ENCODE measurements around the gene RIMBP2.

Gene RIMBP2

DNA sequence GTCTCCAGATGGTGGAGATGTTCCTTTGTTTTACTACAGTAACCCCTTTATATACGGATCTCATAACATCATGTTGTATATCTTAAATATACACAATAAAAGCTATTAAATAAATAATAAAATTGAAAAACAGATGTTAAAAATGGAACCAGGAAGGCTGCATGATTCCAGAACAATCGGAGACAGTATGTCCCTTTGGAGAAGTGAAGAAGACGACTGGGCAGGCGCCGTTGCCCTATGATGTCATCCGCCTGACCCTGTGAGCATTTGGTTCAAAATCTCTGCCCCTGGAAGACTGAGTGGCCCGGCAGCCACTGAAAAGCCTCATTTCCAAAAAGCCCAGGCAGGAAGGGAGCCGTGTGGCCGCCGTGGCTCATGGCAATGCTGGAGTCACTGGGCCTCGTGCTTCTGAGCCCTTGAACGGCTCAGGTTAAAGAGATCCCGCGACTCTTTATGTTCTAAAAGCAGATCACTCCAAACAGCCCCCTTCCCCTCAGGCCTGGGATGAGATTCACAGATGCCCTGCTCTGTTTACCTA is 30.8 kb downstream of the RIMBP2 start:
- no peak overlapping the region for H3K9ac ChIP-seq (ENCODE audit: low read depth in 1 of 2, low read length in 2 of 2)
- H3K9me3 ChIP-seq (ENCODE audit: control insufficient read depth in 2 of 2, low read length in 2 of 2) = no peaks in the 10 kb centered on the region
- H3K4me3 ChIP-seq (ENCODE audit: low read length in 2 of 2) = no peak overlapping the region
- H3K27ac ChIP-seq (ENCODE audit: low read depth in 2 of 2, low read length in 2 of 2) = no peak overlapping the region
- no peaks in the 10 kb centered on the region for H3K27me3 ChIP-seq (ENCODE audit: control insufficient read depth in 2 of 2, insufficient read depth in 2 of 2, low read length in 2 of 2)
- H3K4me1 ChIP-seq (ENCODE audit: control insufficient read depth in 2 of 2, insufficient read depth in 2 of 2, low read length in 2 of 2) = no peaks in the 10 kb centered on the region
- no peaks in the 10 kb centered on the region for H3K36me3 ChIP-seq (ENCODE audit: control insufficient read depth in 2 of 2, insufficient read depth in 2 of 2, low read length in 2 of 2)

DNA sequence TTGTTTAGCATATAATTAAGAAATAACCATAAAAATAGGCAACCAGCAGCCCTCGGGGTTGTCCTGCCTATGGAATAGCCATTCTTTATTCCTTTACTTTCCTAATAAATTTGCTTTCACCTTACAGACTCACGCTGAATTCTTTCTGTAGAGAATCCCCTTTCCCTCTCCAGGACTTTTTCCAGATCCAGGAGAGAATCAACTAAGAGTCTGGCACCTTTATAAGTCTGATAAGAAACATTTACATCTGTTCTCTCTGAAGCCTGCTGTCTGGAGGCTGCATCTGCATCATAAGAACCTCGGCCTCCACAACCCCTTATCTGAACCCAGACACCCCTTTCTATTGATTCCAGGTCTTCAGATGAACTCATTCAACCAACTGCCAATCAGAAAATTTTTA is 32.3 kb downstream of the RIMBP2 start:
- Histone ChIP-seq H3K27me3 (ENCODE audit: control insufficient read depth in 2 of 2, insufficient read depth in 2 of 2, low read length in 2 of 2) (no peaks in the 10 kb centered on the region), H3K9ac (ENCODE audit: low read depth in 1 of 2, low read length in 2 of 2) (no peak overlapping the region), H3K4me1 (ENCODE audit: control insufficient read depth in 2 of 2, insufficient read depth in 2 of 2, low read length in 2 of 2) (no peaks in the 10 kb centered on the region), H3K36me3 (ENCODE audit: control insufficient read depth in 2 of 2, insufficient read depth in 2 of 2, low read length in 2 of 2) (no peaks in the 10 kb centered on the region), H3K27ac (ENCODE audit: low read depth in 2 of 2, low read length in 2 of 2) (no peak overlapping the region), H3K4me3 (ENCODE audit: low read length in 2 of 2) (no peak overlapping the region), H3K9me3 (ENCODE audit: control insufficient read depth in 2 of 2, low read length in 2 of 2) (no peaks in the 10 kb centered on the region)

DNA sequence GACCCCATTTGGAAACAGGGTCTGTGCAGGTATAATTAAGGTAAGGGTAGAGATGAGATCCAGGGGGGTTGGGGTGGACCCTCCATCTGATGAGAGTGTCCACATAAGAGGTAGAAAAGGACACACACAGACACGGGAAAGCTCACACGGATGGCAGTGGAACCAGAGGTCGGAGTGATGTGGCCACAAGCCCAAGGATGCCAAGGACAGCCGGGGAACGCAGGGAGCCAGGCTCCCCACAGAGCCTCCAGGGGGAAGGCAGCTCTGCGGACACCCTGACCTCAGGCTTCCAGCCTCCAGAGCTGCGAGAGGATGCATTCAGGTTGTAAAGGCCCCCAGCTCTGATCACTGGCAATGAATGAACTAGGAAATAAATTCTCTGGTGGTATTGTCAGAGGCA is 33.0 kb downstream of the RIMBP2 start:
- H3K27me3 ChIP-seq (ENCODE audit: control insufficient read depth in 2 of 2, insufficient read depth in 2 of 2, low read length in 2 of 2) = no peaks in the 10 kb centered on the region
- H3K4me1 ChIP-seq (ENCODE audit: control insufficient read depth in 2 of 2, insufficient read depth in 2 of 2, low read length in 2 of 2) = no peaks in the 10 kb centered on the region
- no peak overlapping the region for H3K27ac ChIP-seq (ENCODE audit: low read depth in 2 of 2, low read length in 2 of 2)
- H3K9me3 ChIP-seq (ENCODE audit: control insufficient read depth in 2 of 2, low read length in 2 of 2) = no peaks in the 10 kb centered on the region
- no peaks in the 10 kb centered on the region for H3K36me3 ChIP-seq (ENCODE audit: control insufficient read depth in 2 of 2, insufficient read depth in 2 of 2, low read length in 2 of 2)
- no peak overlapping the region for H3K9ac ChIP-seq (ENCODE audit: low read depth in 1 of 2, low read length in 2 of 2)
- no peak overlapping the region for H3K4me3 ChIP-seq (ENCODE audit: low read length in 2 of 2)

GRCh38 chr12:130680451-130680990 is 35.6 kb downstream of the RIMBP2 start:
- Histone ChIP-seq H3K9ac (ENCODE audit: low read depth in 1 of 2, low read length in 2 of 2) (no peak overlapping the region), H3K36me3 (ENCODE audit: control insufficient read depth in 2 of 2, insufficient read depth in 2 of 2, low read length in 2 of 2) (no peaks in the 10 kb centered on the region), H3K4me3 (ENCODE audit: low read length in 2 of 2) (no peak overlapping the region), H3K9me3 (ENCODE audit: control insufficient read depth in 2 of 2, low read length in 2 of 2) (no peaks in the 10 kb centered on the region), H3K27ac (ENCODE audit: low read depth in 2 of 2, low read length in 2 of 2) (no peak overlapping the region), H3K4me1 (ENCODE audit: control insufficient read depth in 2 of 2, insufficient read depth in 2 of 2, low read length in 2 of 2) (no peaks in the 10 kb centered on the region), H3K27me3 (ENCODE audit: control insufficient read depth in 2 of 2, insufficient read depth in 2 of 2, low read length in 2 of 2) (no peaks in the 10 kb centered on the region)

DNA sequence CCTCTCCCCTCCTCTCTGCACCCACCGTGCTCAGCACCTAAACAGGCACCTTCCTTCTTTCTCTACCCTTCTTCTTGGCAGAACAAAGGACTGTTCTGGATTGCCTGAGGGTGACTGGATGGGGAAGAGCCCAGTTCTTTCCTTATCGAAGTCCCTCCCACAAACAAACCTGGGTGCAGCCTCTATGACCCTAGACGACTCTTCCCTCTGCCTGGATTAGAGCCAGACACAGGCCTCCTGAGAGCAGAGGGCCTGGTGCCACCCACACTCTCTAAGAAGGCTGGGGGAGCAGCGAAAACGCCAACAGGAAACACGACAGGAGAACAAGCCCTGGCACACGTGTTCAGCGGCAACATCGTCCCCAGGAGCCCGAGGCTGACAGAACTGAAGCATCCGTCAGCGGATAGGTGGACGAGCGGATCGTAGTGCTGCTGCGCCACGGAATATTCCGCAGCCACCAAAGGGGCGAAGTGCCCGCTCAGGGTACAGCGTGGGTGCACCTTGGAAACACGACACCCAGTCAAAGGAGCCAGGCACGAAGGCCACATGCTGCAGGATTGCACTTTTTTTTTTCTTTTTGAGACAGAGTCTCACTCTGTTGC is 38.0 kb downstream of the RIMBP2 start:
- Histone ChIP-seq H3K9me3 (ENCODE audit: control insufficient read depth in 2 of 2, low read length in 2 of 2) (no peaks in the 10 kb centered on the region), H3K27ac (ENCODE audit: low read depth in 2 of 2, low read length in 2 of 2) (no peak overlapping the region), H3K27me3 (ENCODE audit: control insufficient read depth in 2 of 2, insufficient read depth in 2 of 2, low read length in 2 of 2) (no peaks in the 10 kb centered on the region), H3K4me3 (ENCODE audit: low read length in 2 of 2) (no peak overlapping the region), H3K9ac (ENCODE audit: low read depth in 1 of 2, low read length in 2 of 2) (no peak overlapping the region), H3K4me1 (ENCODE audit: control insufficient read depth in 2 of 2, insufficient read depth in 2 of 2, low read length in 2 of 2) (no peaks in the 10 kb centered on the region), H3K36me3 (ENCODE audit: control insufficient read depth in 2 of 2, insufficient read depth in 2 of 2, low read length in 2 of 2) (no peaks in the 10 kb centered on the region)

DNA sequence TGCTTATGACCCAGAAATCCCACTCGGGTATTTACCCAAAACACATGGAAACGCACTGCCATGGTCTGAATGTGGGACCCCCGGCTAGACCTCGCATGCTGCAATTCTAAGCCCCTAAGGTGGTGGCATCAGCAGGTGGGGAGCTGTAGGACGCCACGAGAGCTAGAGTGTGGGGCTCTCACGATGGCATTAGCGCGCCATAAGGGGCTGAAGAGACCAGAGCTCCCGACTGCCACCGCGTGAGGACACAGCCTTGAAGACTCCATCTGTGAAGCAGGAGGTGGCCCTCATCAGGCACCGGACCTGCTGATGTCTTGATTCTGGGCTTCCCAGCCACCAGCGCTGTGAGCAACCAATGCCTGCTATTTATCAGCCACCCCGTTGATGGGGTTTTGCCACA is 40.3 kb downstream of the RIMBP2 start:
- Histone ChIP-seq H3K27ac (ENCODE audit: low read depth in 2 of 2, low read length in 2 of 2) (no peak overlapping the region), H3K9me3 (ENCODE audit: control insufficient read depth in 2 of 2, low read length in 2 of 2) (no peaks in the 10 kb centered on the region), H3K27me3 (ENCODE audit: control insufficient read depth in 2 of 2, insufficient read depth in 2 of 2, low read length in 2 of 2) (no peaks in the 10 kb centered on the region), H3K9ac (ENCODE audit: low read depth in 1 of 2, low read length in 2 of 2) (no peak overlapping the region), H3K4me1 (ENCODE audit: control insufficient read depth in 2 of 2, insufficient read depth in 2 of 2, low read length in 2 of 2) (no peaks in the 10 kb centered on the region), H3K4me3 (ENCODE audit: low read length in 2 of 2) (no peak overlapping the region), H3K36me3 (ENCODE audit: control insufficient read depth in 2 of 2, insufficient read depth in 2 of 2, low read length in 2 of 2) (no peaks in the 10 kb centered on the region)

DNA sequence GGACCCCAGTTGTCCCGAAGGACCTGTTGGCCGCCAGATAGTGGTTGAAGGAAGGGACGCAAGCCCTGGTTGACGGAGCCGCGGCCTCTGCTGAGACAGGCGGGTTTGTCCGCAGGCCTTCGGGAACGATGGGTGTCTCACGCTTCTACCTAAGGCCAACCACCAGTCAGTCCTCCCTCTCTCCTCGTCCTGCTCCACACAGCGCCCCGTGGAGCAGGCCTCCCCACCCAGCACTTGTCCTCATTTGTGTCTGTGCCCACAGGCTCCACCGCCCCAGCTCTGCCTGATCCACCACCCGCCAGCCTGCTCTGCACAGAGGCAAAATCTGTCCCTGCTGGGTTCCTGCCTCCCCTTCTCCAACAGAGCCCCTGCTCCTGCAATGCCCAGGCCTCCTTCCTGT is 41.0 kb downstream of the RIMBP2 start:
- H3K4me3 ChIP-seq (ENCODE audit: low read length in 2 of 2) = no peak overlapping the region
- no peaks in the 10 kb centered on the region for H3K27me3 ChIP-seq (ENCODE audit: control insufficient read depth in 2 of 2, insufficient read depth in 2 of 2, low read length in 2 of 2)
- H3K4me1 ChIP-seq (ENCODE audit: control insufficient read depth in 2 of 2, insufficient read depth in 2 of 2, low read length in 2 of 2) = no peaks in the 10 kb centered on the region
- H3K36me3 ChIP-seq (ENCODE audit: control insufficient read depth in 2 of 2, insufficient read depth in 2 of 2, low read length in 2 of 2) = no peaks in the 10 kb centered on the region
- no peaks in the 10 kb centered on the region for H3K9me3 ChIP-seq (ENCODE audit: control insufficient read depth in 2 of 2, low read length in 2 of 2)
- H3K27ac ChIP-seq (ENCODE audit: low read depth in 2 of 2, low read length in 2 of 2) = no peak overlapping the region
- H3K9ac ChIP-seq (ENCODE audit: low read depth in 1 of 2, low read length in 2 of 2) = no peak overlapping the region

GRCh38 chr12:130674676-130675075 is 41.4 kb downstream of the RIMBP2 start:
- H3K4me3 ChIP-seq (ENCODE audit: low read length in 2 of 2) = no peak overlapping the region
- no peaks in the 10 kb centered on the region for H3K27me3 ChIP-seq (ENCODE audit: control insufficient read depth in 2 of 2, insufficient read depth in 2 of 2, low read length in 2 of 2)
- no peaks in the 10 kb centered on the region for H3K9me3 ChIP-seq (ENCODE audit: control insufficient read depth in 2 of 2, low read length in 2 of 2)
- H3K4me1 ChIP-seq (ENCODE audit: control insufficient read depth in 2 of 2, insufficient read depth in 2 of 2, low read length in 2 of 2) = no peaks in the 10 kb centered on the region
- no peak overlapping the region for H3K9ac ChIP-seq (ENCODE audit: low read depth in 1 of 2, low read length in 2 of 2)
- no peaks in the 10 kb centered on the region for H3K36me3 ChIP-seq (ENCODE audit: control insufficient read depth in 2 of 2, insufficient read depth in 2 of 2, low read length in 2 of 2)
- no peak overlapping the region for H3K27ac ChIP-seq (ENCODE audit: low read depth in 2 of 2, low read length in 2 of 2)

- Histone ChIP-seq H3K4me3 (ENCODE audit: low read length in 2 of 2) (no peak overlapping the region), H3K36me3 (ENCODE audit: control insufficient read depth in 2 of 2, insufficient read depth in 2 of 2, low read length in 2 of 2) (no peaks in the 10 kb centered on the region), H3K27me3 (ENCODE audit: control insufficient read depth in 2 of 2, insufficient read depth in 2 of 2, low read length in 2 of 2) (no peaks in the 10 kb centered on the region), H3K4me1 (ENCODE audit: control insufficient read depth in 2 of 2, insufficient read depth in 2 of 2, low read length in 2 of 2) (no peaks in the 10 kb centered on the region), H3K9me3 (ENCODE audit: control insufficient read depth in 2 of 2, low read length in 2 of 2) (no peaks in the 10 kb centered on the region), H3K9ac (ENCODE audit: low read depth in 1 of 2, low read length in 2 of 2) (no peak overlapping the region), H3K27ac (ENCODE audit: low read depth in 2 of 2, low read length in 2 of 2) (no peak overlapping the region)
These were observed 42.9 kb downstream of the RIMBP2 start for GRCh38 chr12:130673036-130673705.

- Histone ChIP-seq H3K9me3 (ENCODE audit: control insufficient read depth in 2 of 2, low read length in 2 of 2) (no peaks in the 10 kb centered on the region), H3K4me3 (ENCODE audit: low read length in 2 of 2) (no peak overlapping the region), H3K9ac (ENCODE audit: low read depth in 1 of 2, low read length in 2 of 2) (no peak overlapping the region), H3K36me3 (ENCODE audit: control insufficient read depth in 2 of 2, insufficient read depth in 2 of 2, low read length in 2 of 2) (no peaks in the 10 kb centered on the region), H3K4me1 (ENCODE audit: control insufficient read depth in 2 of 2, insufficient read depth in 2 of 2, low read length in 2 of 2) (no peaks in the 10 kb centered on the region), H3K27ac (ENCODE audit: low read depth in 2 of 2, low read length in 2 of 2) (no peak overlapping the region), H3K27me3 (ENCODE audit: control insufficient read depth in 2 of 2, insufficient read depth in 2 of 2, low read length in 2 of 2) (no peaks in the 10 kb centered on the region)
These were observed 43.8 kb downstream of the RIMBP2 start for GRCh38 chr12:130672089-130672820.
